Activated CD8-positive, alpha-beta memory T cell treated with anti-CD3 and anti-CD28 coated beads, Interleukin-2, amount 10 ng/mL, durations not matched to agents 7 days and 5 days (primary cell): ENCODE measurements around the gene KIR2DL1. TPM values are rescaled to one million over a fixed set of nuclear protein-coding genes. Genes with fewer than 3 reads are reported as not detected.
A peak's percentile ranks its signal among the peaks of the same experiment; 100 is the strongest.
"Not testable (repeated sequence)": the region's sequence is repeated elsewhere in the genome, so short reads cannot be mapped to it uniquely, and the experiment has no call there.

Experiments
- ATAC-seq: fragments of 150-1000 bp; cut with Tn5 transposase; one replicate; pipeline ENCODE4 v1.10.0; 2021; ENCODE audit warnings: moderate library complexity
- CTCF ChIA-PET: fragments of 350-600 bp; sonication (Branson Sonifier 250); formaldehyde crosslinking; loops from one replicate; lab custom pipeline; 2021; ENCODE audit warnings: antibody characterized with exemption; lab: Charles Lee
- DNase-seq: peaks from one replicate; pipeline ENCODE4 v3.0.0-alpha.2; 2020
- H3K27ac Mint-ChIP-seq: one replicate; pipeline ENCODE4 v1.8.0; 2021; ENCODE audit warnings: mild to moderate bottlenecking, mixed read lengths
- H3K27me3 Mint-ChIP-seq: one replicate; pipeline ENCODE4 v1.8.0; 2021; ENCODE audit warnings: mixed read lengths
- H3K36me3 Mint-ChIP-seq: one replicate; pipeline ENCODE4 v1.8.0; 2021; ENCODE audit warnings: mild to moderate bottlenecking, mixed read lengths
- H3K4me1 Mint-ChIP-seq: one replicate; pipeline ENCODE4 v1.8.0; 2021; ENCODE audit warnings: mixed read lengths
- H3K4me3 Mint-ChIP-seq: one replicate; pipeline ENCODE4 v1.8.0; 2021; ENCODE audit warnings: mild to moderate bottlenecking, moderate library complexity, mixed read lengths
- H3K9me3 Mint-ChIP-seq: one replicate; pipeline ENCODE4 v1.8.0; 2022; ENCODE audit warnings: low read depth, mixed read lengths
- total RNA-seq, 2 experiments: library from RNA; stranded (reverse); gene quantifications; one replicate each; pipeline ENCODE4 v1.2.3, GENCODE V29; 2021

KIR2DL1 gene
- total RNA-seq, 2 experiments from 2014 or later = 0.19 to 0.47 TPM

DNA sequence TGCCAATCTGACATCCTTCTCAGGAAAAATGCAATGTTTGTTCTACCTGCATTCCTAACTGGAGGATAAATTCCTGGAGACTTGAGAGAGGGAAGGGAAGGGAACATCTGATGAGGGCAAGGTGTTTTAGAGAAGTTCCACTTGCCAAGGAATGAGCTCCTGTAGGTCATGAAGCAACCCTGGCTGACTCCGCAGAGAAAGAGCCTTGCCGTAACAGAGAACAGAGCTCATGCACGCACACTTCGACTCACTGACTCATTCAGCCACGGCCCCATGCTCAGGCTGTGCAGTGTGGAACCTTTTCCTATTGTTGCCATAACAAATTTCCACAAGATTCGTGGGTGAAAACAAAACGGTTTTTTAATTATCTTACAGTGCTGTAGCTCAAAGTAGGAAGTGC lies 9.3 kb downstream of the KIR2DL1 start:
- CTCF ChIA-PET, H3K4me1 Mint-ChIP-seq, H3K4me3 Mint-ChIP-seq, H3K36me3 Mint-ChIP-seq, H3K27ac Mint-ChIP-seq, ATAC-seq, H3K9me3 Mint-ChIP-seq, H3K27me3 Mint-ChIP-seq, DNase-seq: not testable (repeated sequence)

DNA sequence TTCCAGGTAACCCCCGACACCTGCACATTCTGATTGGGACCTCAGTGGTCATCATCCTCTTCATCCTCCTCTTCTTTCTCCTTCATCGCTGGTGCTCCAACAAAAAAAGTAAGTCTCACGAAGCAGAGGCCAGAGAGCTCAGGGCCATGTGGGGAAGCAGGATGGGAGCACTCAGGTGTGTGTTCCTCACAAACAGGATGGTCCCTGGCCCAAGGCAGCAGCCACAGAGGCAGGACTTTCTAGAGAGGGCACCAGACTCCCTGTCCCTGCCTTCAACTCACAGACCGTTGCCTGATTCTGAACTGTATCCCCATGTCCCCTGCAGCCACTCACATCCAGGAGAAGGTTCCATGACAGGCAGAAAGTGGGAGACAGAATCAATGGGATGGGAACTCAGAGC lies 13.3 kb downstream of the KIR2DL1 start:
- H3K4me3 Mint-ChIP-seq, H3K27me3 Mint-ChIP-seq, H3K36me3 Mint-ChIP-seq, DNase-seq, CTCF ChIA-PET, H3K9me3 Mint-ChIP-seq, H3K27ac Mint-ChIP-seq, H3K4me1 Mint-ChIP-seq, ATAC-seq: not testable (repeated sequence)

DNA sequence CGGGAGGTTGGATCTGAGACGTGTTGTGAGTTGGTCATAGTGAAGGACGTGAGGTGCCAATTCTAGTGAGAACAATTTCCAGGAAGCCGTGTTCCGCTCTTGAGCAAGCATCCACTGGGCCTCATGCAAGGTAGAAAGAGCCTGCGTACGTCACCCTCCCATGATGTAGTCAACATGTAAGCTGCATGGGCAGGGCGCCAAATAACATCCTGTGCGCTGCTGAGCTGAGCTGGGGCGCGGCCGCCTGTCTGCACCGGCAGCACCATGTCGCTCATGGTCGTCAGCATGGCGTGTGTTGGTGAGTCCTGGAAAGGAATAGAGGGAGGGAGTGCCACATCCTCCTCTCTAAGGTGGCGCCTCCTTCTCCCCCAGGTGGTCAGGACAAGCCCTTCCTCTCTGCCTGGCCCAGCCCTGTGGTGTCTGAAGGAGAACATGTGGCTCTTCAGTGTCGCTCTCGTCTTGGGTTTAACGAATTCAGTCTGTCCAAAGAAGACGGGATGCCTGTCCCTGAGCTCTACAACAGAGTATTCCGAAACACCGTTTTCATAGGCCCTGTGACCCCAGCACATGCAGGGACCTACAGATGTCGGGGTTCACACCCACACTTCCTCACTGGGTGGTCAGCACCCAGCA lies 16.6 kb downstream of the KIR2DL1 start:
- H3K4me3 Mint-ChIP-seq, H3K9me3 Mint-ChIP-seq, H3K4me1 Mint-ChIP-seq, ATAC-seq, DNase-seq, H3K36me3 Mint-ChIP-seq, H3K27me3 Mint-ChIP-seq, H3K27ac Mint-ChIP-seq: not testable (repeated sequence)
- CTCF ChIA-PET = interaction anchor here (1.2 kb wide), 1 partner anchor 112 kb away, joined by 3 read pairs; no protein-coding TSS in a partner anchor

DNA sequence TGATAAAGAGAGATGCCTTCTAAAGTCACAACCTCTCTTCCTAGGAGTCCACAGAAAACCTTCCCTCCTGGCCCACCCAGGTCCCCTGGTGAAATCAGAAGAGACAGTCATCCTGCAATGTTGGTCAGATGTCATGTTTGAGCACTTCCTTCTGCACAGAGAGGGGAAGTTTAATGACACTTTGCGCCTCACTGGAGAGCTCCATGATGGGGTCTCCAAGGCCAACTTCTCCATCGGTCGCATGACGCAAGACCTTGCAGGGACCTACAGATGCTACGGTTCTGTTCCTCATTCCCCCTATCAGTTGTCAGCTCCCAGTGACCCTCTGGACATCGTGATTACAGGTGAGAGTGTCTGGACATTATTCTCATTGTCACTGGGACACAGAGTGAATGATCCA lies 18.6 kb downstream of the KIR2DL1 start:
- H3K4me3 Mint-ChIP-seq, CTCF ChIA-PET, H3K27ac Mint-ChIP-seq, ATAC-seq, H3K27me3 Mint-ChIP-seq, H3K9me3 Mint-ChIP-seq, H3K36me3 Mint-ChIP-seq, DNase-seq: not testable (repeated sequence)
- H3K4me1 Mint-ChIP-seq = peaks cover 13% of the 10 kb centered on the region

DNA sequence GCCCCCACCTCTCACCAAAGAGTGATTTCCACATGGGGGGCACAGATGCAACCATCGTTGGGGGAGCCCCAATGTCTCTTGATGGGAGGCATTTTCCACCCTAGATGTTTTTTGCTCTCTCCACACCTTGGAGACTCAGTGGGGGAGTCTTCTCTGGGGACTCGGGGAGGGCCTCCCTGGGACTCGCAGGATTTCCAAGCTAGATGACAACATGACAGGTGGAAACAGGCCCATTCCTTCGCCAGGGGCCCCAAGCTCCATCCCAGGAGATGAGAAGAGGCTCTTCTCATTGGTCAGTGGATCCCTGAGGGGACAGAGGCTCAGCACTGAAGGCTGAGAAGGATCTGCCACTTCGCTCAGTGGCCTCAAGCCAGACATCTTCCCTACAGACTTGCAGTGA lies 21.1 kb downstream of the KIR2DL1 start:
- DNase-seq (no peak), ATAC-seq (no peak)
- Mint-ChIP-seq H3K27ac (no peak overlapping the region), H3K9me3 (no peaks in the 10 kb centered on the region), H3K36me3 (no peaks in the 10 kb centered on the region), H3K4me3 (no peak overlapping the region), H3K4me1 (peaks cover 20% of the 10 kb centered on the region), H3K27me3 (peaks cover under 1% of the 10 kb centered on the region)
- CTCF ChIA-PET = no interaction called here

DNA sequence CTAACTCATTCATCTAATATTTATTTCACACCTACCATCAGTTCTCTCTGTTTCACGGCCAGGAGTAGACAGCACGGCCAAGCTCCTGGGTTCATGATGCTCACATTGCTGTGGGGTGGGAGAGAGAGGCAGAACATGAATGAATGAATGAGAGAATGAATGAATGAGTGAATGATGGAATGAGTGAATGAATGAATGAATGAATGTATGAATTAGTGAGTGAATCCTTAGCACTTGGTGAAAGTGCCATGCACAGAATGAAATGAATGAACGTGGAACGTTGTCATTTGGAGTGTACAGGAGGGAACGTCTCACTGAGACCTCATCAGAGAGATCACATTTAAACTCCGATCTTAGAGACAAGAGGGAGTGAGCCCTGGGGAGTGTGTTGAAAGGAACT lies 21.9 kb downstream of the KIR2DL1 start:
- DNase-seq (no peak), ATAC-seq (no peak)
- Mint-ChIP-seq H3K27ac (no peak overlapping the region), H3K36me3 (no peaks in the 10 kb centered on the region), H3K9me3 (no peaks in the 10 kb centered on the region), H3K27me3 (peaks cover 6% of the 10 kb centered on the region), H3K4me1 (peaks cover 20% of the 10 kb centered on the region), H3K4me3 (no peak overlapping the region)
- CTCF ChIA-PET = no interaction called here

DNA sequence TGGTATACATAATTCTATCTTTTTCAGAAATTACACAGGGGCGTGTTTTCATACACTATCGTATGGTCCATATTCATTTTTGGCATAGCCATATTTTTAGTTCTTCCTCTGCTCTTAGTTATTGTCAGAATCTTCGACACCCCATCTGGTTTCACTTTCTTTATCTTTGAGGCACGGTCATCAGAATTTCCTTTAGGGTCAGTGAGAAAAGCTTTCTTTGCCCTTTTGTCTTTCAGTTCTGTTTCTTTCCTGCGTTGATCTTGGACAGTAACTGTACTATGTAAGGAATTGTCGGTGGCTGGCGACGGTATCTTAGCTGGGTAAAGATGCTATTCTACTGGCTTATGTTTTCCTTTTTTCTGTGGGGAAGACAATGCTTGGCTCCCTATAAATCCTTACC lies 23.2 kb downstream of the KIR2DL1 start:
- H3K27me3 Mint-ChIP-seq = peaks cover 10% of the 10 kb centered on the region
- no peaks in the 10 kb centered on the region for H3K9me3 Mint-ChIP-seq
- peak; percentile 61 for ATAC-seq
- H3K36me3 Mint-ChIP-seq = no peaks in the 10 kb centered on the region
- CTCF ChIA-PET = interaction anchor here (0.7 kb wide), 1 partner anchor 149 kb away, joined by 4 read pairs; no protein-coding TSS in a partner anchor
- no peak for DNase-seq
- H3K4me1 Mint-ChIP-seq = peaks cover 20% of the 10 kb centered on the region
- H3K4me3 Mint-ChIP-seq = peak overlapping the region; percentile 70
- peak overlapping the region; percentile 35 for H3K27ac Mint-ChIP-seq

DNA sequence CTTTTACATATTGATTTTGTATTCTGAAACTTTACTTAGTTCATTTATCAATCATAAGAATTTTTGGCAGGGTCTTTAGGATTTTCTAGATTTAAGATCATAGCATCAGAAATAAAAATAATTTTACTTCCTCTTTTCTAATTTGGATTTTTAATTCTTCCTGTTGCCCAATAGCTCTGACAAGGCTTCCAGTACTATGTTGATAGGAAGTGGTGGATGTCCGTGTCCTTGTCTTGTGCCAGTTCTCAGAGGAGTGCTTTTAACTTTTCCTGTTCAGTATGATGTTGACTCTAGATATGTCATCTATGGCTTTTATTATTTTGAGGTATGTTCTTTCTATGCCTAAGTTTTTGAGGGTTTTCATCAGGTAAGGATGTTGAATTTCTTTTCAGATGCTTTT lies 26.2 kb downstream of the KIR2DL1 start:
- ATAC-seq = no peak
- no peaks in the 10 kb centered on the region for H3K9me3 Mint-ChIP-seq
- CTCF ChIA-PET = no interaction called here
- no peak overlapping the region for H3K4me3 Mint-ChIP-seq
- H3K4me1 Mint-ChIP-seq = peaks cover 20% of the 10 kb centered on the region
- no peaks in the 10 kb centered on the region for H3K36me3 Mint-ChIP-seq
- no peak for DNase-seq
- no peak overlapping the region for H3K27ac Mint-ChIP-seq
- peaks cover 26% of the 10 kb centered on the region for H3K27me3 Mint-ChIP-seq

DNA sequence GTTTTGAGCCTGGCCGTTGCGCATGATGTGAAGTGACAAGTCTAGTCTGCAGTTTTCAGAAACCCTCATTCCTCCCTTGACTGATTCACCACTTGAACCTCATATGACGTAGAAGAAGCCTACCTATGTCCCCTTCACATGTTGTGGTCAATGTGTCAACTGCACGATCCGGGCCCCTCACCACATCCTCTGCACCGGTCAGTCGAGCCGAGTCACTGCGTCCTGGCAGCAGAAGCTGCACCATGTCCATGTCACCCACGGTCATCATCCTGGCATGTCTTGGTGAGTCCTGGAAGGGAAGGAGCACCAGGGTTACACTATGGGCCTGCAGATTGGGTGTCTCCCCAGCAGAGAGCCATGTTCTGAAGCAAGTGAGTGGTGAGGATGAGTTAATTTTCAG lies 33.8 kb downstream of the KIR2DL1 start, which contains the start of gene KIR2DL4:
Gene KIR2DL4, plus strand, starts transcription at position 201 of the 400 bp plus-strand sequence. Its CDS starts 42 bp downstream, at position 243.
- Mint-ChIP-seq H3K27ac (no peak within 1 kb of the TSS), H3K27me3 (peaks cover 17% of the 10 kb centered on the region), H3K36me3 (no peaks in the 10 kb centered on the region), H3K4me1 (peaks cover 6% of the 10 kb centered on the region), H3K4me3 (no peak within 1 kb of the TSS), H3K9me3 (no peaks in the 10 kb centered on the region)
- DNase-seq (no peak), ATAC-seq (no peak)
- CTCF ChIA-PET = no interaction called here

DNA sequence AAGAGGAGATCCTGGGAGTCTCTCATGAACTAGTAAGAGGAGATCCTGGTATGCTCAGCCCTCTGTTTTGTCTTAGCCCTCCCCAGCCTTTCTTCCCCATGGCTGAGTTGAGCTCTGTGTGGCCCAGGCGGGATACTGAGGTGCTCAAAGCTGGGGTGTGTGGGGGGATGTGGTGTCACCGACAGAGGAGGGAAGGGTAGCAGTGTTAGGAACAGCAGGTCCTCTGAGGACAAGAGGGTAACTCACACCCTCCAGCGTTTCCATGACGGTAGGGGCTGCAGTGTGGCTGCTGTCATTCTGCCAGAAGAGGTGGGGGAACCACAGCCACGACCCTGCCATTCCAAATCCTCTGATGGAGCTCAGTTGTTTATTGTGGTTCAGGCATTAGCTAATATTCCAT lies 34.5 kb downstream of the KIR2DL1 start:
- no peak overlapping the region for H3K4me3 Mint-ChIP-seq
- H3K4me1 Mint-ChIP-seq = peaks cover 6% of the 10 kb centered on the region
- ATAC-seq = no peak
- no peaks in the 10 kb centered on the region for H3K36me3 Mint-ChIP-seq
- H3K9me3 Mint-ChIP-seq = no peaks in the 10 kb centered on the region
- no peak overlapping the region for H3K27ac Mint-ChIP-seq
- DNase-seq = no peak
- peaks cover 10% of the 10 kb centered on the region for H3K27me3 Mint-ChIP-seq
- CTCF ChIA-PET = no interaction called here

DNA sequence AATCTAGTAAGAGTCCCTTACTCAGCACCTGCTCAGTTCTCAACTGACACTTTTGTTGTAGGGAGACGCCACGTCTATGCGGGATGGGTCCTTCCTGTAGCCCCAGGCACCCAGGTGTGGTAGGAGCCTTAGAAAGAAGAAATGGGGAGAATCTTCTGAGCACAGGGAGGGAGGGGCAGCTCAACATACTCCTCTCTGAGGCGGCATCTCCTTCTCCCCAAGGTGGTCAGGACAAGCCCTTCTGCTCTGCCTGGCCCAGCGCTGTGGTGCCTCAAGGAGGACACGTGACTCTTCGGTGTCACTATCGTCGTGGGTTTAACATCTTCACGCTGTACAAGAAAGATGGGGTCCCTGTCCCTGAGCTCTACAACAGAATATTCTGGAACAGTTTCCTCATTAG lies 35.0 kb downstream of the KIR2DL1 start:
- no peaks in the 10 kb centered on the region for H3K36me3 Mint-ChIP-seq
- H3K4me3 Mint-ChIP-seq = no peak overlapping the region
- ATAC-seq = no peak
- H3K27ac Mint-ChIP-seq = no peak overlapping the region
- H3K27me3 Mint-ChIP-seq = peaks cover 6% of the 10 kb centered on the region
- no peaks in the 10 kb centered on the region for H3K9me3 Mint-ChIP-seq
- CTCF ChIA-PET = no interaction called here
- DNase-seq = no peak
- peaks cover 6% of the 10 kb centered on the region for H3K4me1 Mint-ChIP-seq

DNA sequence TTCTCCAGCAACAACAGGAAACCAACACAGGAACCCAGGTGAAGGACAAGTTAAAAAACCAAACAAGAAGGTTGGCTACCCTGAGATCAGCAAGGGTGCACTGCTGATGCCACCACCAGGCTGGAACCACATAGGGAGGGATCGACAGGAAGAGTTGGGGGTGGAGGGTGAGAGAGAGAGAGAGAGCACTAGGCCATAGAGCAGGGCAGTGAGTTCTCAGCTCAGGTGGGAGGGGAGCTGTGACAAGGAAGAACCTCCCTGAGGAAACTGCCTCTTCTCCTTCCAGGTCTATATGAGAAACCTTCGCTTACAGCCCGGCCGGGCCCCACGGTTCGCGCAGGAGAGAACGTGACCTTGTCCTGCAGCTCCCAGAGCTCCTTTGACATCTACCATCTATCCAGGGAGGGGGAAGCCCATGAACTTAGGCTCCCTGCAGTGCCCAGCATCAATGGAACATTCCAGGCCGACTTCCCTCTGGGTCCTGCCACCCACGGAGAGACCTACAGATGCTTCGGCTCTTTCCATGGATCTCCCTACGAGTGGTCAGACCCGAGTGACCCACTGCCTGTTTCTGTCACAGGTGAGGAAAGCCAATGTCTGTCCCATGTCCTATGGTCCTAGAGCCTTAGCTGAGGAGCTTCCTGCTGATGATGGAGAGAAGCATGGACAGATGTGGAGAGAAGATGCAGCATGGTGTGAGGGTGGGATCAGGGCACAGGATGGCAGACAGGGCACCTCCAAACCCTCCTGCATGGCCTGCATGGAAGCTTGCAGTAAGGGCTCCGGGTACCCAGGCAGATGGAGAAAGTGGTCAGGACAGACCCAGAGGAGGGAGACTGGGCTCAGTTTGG lies 36.3 kb downstream of the KIR2DL1 start:
- ATAC-seq (no peak), DNase-seq (no peak)
- Mint-ChIP-seq H3K4me1 (peaks cover 6% of the 10 kb centered on the region), H3K27ac (no peak overlapping the region), H3K27me3 (peaks cover 5% of the 10 kb centered on the region), H3K9me3 (peaks cover 2% of the 10 kb centered on the region), H3K36me3 (no peaks in the 10 kb centered on the region), H3K4me3 (no peak overlapping the region)
- CTCF ChIA-PET = no interaction called here

DNA sequence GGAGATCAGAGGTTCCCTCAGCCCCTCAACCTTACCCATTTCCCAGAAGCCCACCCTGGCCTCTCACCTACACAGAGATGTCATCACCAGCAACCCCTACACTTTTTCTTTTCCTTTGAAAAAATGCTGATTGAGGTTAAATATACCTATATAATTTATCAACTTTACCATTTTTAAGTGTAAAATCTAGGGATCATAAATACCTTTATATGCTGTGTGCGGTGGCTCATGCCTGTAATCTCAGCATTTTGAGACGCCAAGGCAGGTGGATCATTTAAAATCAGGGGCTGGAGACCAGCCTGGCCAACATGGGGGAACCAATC lies 36.9 kb downstream of the KIR2DL1 start:
- no peak overlapping the region for H3K27ac Mint-ChIP-seq
- peaks cover 6% of the 10 kb centered on the region for H3K4me1 Mint-ChIP-seq
- no peak for DNase-seq
- no peaks in the 10 kb centered on the region for H3K36me3 Mint-ChIP-seq
- no peak overlapping the region for H3K4me3 Mint-ChIP-seq
- CTCF ChIA-PET = no interaction called here
- peaks cover 5% of the 10 kb centered on the region for H3K27me3 Mint-ChIP-seq
- ATAC-seq = no peak
- peaks cover 4% of the 10 kb centered on the region for H3K9me3 Mint-ChIP-seq

DNA sequence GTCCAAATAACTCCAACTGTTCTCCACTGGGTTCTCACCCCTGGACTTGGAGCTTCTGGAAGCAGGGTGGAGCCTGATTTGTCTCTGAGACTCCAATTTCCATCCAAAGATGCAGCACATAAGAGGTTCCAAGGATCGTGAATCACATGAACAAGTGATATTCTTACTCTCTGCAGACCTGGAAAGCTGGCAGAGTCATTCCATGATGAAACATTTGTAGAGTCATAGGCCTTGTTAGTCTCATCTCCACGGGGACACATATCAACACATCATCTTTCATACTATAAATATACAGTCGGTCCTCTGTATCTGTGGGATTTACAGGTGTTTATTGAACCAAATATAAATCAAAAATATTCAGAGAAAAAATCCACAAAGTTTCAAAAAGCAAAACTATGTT lies 45.0 kb downstream of the KIR2DL1 start:
- H3K4me1 Mint-ChIP-seq, H3K36me3 Mint-ChIP-seq, H3K9me3 Mint-ChIP-seq, CTCF ChIA-PET, H3K27ac Mint-ChIP-seq, H3K27me3 Mint-ChIP-seq, ATAC-seq, DNase-seq, H3K4me3 Mint-ChIP-seq: not testable (repeated sequence)
